Loucy (cell line): Measurements from ENCODE around the gene ARF4.

ENCODE experiments used
- CTCF ChIP-seq: fragments of 200-600 bp; sonication (generic); conservative IDR thresholded peaks from 2 replicates; pipeline ENCODE4 v1.5.1; 2014; ENCODE audit warnings: mild to moderate bottlenecking, antibody characterized with exemption, low read length
- EZH2phosphoT487 ChIP-seq: fragments of 200-600 bp; IDR thresholded peaks from 2 replicates; pipeline ENCODE4 v1.6.1; 2018; ENCODE audit warnings: antibody characterized with exemption, mild to moderate bottlenecking, moderate library complexity, borderline replicate concordance

DNA sequence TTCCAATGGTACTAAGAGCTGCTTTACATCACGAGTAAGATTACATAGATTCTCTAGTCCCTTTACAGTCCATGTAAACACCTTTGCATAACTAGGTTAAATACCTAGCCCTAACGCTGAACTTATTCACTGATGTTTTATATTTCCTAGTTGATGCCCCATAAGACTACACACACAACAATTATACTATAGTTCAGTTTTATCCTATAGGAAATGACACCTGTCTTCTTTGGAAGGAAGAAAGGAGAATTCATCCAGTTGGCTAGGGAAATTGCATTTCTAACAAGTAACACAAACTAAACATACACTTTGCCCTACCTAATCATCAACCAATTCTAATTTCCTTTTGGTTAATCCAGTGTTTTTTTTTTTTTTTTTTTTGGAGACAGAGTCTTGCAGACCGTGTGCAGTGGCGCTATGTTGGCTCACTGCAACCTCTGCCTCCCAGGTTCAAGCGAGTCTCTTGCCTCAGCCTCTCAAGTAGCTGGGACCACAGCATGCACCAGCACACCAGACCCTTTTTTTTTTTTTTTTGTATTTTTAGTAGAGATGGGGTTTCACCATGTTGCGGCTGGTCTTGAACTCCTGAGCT, 27.2 kb downstream of the ARF4 start:
- TF ChIP-seq CTCF (no peak), EZH2phosphoT487 (no peak)
